ENCODE results near the gene LRFN3.
"Not testable (repeated sequence)": the region's sequence is repeated elsewhere in the genome, so short reads cannot be mapped to it uniquely, and the experiment has no call there.

Gene LRFN3

DNA sequence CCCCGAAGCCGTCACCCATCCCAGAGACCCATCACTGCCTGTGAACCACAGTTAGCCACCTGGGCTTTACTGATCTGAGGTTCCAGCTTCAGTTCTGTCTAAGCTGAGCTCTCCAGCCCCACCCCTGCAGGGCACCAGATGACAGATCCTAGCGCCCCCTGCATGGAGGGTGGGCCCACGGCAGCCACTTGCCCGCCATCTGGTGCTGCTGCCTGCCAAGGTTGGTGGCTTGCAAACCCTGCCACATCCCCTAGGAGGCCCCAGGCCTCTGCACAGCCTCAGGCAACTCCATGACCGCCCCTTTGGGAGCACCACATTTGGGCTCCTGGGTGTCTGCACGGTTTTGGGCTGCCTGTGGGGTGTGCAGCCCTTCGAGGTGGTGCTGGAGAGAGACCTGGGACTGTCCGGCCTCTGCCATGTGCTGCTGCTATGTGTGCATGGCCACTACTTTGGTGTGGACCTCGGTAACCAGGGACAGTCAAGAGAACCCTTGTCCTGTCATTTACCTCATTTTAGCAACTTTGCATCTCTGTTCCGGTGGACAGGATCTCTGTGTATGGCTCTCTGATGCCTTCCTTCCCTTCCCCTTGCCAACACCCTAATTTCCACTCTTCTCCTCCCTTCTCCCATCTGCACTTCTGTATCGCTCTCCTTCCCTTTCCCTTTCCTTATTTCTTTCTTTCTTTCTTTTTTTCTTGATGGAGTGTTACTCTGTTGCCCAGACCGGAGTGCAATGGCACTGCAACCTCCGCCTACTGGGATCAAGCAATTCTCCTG lies 41.5 kb downstream of the LRFN3 start:
- no peak overlapping the region for H3K4me3 ChIP-seq (replicated peaks; ENCODE audit: low read depth, low read length)
- DNase-seq (ENCODE audit: low read depth) = no peak
- TF ChIP-seq, protein P1, sequence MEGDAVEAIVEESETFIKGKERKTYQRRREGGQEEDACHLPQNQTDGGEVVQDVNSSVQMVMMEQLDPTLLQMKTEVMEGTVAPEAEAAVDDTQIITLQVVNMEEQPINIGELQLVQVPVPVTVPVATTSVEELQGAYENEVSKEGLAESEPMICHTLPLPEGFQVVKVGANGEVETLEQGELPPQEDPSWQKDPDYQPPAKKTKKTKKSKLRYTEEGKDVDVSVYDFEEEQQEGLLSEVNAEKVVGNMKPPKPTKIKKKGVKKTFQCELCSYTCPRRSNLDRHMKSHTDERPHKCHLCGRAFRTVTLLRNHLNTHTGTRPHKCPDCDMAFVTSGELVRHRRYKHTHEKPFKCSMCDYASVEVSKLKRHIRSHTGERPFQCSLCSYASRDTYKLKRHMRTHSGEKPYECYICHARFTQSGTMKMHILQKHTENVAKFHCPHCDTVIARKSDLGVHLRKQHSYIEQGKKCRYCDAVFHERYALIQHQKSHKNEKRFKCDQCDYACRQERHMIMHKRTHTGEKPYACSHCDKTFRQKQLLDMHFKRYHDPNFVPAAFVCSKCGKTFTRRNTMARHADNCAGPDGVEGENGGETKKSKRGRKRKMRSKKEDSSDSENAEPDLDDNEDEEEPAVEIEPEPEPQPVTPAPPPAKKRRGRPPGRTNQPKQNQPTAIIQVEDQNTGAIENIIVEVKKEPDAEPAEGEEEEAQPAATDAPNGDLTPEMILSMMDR (IDR thresholded peaks at IDR 0.05; ENCODE audit: low read length, missing control alignments) = no peak

DNA sequence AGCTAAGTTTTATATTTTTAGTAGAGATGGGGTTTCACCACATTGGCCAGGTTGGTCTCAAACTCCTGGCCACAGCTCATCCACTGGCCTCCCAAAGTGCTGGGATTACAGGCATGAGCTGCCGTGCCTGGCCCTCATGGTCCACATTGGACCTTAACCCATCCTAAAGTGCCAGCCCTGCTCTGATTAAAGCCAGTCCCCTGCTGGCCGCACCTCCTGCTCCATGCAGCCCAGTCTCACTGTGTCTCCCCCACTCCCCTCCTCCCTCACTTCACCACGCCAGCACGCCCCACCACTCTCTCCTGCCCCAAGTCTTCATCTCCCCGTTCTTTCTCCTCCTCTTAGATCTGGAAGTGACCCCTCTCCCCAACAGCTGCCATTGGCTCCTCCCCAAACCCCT lies 42.1 kb downstream of the LRFN3 start:
- no peak overlapping the region for H3K4me3 ChIP-seq (replicated peaks; ENCODE audit: low read depth, low read length)
- TF ChIP-seq, protein P1 (IDR thresholded peaks at IDR 0.05; ENCODE audit: low read length, missing control alignments) = no peak
- DNase-seq (ENCODE audit: low read depth) = no peak

DNA sequence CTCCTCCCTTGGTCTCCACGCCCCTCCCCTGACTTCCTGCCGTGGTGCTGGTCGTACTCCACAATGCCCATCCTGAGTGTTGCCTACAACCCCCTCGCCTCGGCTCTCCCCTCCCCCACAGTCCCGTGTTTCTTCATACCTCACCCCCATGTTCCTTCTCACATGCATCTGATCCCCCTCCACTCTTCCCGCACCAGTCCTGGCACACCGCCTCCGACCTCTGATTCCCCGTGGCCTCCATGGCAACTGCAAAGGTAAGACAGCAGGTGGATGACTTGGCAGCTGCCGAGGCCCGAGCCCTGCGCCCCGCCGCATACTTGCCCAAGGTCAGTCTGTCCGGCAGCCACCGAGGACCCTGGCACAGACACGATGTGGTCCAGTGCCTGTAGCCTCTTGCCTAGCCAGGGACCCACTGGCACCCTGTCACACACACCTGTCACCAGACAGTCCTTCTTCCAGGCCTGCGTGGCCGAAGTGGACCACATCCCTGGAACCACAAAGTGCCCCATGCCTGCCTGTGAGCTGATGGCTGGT lies 42.7 kb downstream of the LRFN3 start:
- no peak for DNase-seq (ENCODE audit: low read depth)
- TF ChIP-seq, protein P1 (IDR thresholded peaks at IDR 0.05; ENCODE audit: low read length, missing control alignments) = no peak
- H3K4me3 ChIP-seq (replicated peaks; ENCODE audit: low read depth, low read length) = no peak overlapping the region

DNA sequence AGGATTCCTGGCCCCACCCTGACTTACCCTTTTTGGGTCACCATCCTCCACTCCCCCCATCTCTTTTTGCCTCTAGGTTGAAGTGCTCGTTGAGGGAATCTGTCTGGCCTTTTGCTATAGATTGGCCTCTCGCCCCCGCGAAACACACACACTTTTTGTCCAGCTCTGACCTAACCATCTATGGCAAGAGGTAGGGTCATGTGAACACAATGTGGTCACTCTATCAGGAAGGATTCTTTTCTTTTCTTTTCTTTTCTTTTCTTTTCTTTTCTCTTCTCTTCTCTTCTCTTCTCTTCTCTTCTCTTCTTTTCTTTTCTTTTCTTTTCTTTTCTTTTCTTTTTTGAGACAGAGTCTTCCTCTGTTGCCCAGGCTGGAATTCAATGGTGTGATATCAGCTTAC lies 44.8 kb downstream of the LRFN3 start:
- H3K4me3 ChIP-seq (replicated peaks; ENCODE audit: low read depth, low read length); DNase-seq (ENCODE audit: low read depth): not testable (repeated sequence)

DNA sequence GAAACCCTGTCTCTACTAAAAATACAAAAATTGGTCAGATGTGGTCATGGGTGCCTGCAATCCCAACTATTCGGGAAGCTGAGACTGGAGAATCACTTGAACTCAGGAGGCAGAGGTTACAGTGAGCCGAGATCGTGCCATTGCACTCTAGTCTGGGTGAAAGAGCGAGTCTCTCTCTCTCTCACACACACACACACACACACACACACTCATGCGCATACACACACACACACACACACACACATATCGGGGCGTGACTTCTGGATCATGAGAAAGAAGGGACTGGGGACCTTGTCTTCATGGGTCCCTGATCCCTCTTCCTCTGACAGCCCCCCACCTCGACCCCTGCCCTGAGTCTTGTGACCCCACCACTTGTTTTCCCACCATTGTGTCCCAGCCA lies 47.0 kb downstream of the LRFN3 start:
- H3K4me3 ChIP-seq (replicated peaks; ENCODE audit: low read depth, low read length) = no peak overlapping the region
- TF ChIP-seq, protein P1 (IDR thresholded peaks at IDR 0.05; ENCODE audit: low read length, missing control alignments) = no peak
- no peak for DNase-seq (ENCODE audit: low read depth)

DNA sequence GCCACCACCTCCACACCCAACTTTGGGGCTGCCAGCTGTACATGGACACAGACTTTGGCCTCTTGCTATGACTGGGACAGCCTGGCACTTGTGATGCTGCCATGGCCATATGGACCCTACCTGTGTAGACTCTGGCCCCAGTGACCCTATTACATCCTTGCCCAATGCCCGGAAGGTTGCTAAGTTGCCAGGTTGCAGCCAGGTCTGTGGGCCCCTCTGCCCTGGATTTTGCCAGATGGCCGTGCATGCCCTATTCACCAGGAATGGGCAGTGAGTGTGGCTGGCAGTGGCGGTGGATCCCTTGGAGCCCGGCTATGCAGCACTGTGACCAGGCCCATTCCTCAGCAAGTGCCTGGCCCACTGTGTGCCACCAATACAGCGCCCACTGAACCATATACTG lies 49.9 kb downstream of the LRFN3 start:
- H3K4me3 ChIP-seq (replicated peaks; ENCODE audit: low read depth, low read length) = no peak overlapping the region
- DNase-seq (ENCODE audit: low read depth) = no peak
- TF ChIP-seq, protein P1 (IDR thresholded peaks at IDR 0.05; ENCODE audit: low read length, missing control alignments) = no peak

DNA sequence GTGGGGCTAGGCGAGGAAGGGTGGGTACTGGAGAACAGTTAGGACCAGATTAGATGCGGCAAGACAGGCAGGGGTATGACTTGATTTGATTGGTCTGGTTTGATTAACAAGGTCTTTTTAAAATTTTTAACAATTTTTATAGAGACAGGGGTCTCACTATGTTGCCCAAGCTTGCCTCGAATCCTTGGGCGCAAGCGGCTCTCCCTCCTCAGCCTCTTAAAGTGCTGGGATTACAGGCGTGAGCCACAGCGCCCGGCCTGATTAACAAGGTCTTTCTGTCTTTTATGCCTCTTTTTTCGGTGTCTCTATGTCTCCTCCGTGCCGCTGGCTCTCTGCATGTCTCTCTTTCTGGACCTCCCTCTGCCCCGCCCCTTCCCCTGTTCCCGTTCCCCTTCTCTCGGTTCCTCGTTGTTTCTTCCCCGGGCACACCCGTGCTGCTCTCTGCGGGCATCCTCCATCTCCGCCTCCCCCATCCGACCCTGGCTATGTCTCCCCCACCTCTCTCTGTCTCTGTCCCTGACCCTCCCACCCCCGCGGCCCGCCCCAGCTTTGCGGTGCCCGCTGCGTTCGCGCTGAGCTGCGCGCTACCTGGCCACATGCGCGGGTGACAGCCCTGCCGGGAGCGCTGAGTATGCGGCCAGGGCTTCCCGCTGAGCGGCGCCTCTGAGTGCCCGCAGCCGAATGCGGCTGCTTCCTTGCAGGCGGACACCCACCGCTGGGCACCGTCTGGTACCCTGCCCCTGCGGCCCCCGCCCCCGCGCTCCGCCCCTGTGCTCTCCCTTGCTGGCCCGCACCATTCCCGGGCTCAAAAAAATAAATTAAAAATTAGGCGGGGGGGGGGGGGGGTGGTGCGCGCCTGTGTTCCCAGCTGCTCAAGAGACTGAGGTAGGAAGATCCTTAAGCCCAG lies 50.7 kb downstream of the LRFN3 start:
- TF ChIP-seq, protein P1 (IDR thresholded peaks at IDR 0.05; ENCODE audit: low read length, missing control alignments) = no peak
- DNase-seq (ENCODE audit: low read depth) = no peak
- H3K4me3 ChIP-seq (replicated peaks; ENCODE audit: low read depth, low read length) = peak overlapping the region; percentile 33
